Right lobe of liver (tissue), 4 donors: Measurements from ENCODE around the gene SULF2.

Source experiments
- POLR2A ChIP-seq: fragments of 450-650 bp; IDR thresholded peaks from one replicate; pipeline ENCODE4 v1.6.1; 2017; ENCODE audit warnings: antibody characterized with exemption, mild to moderate bottlenecking
- TF ChIP-seq, protein P1 (sequence below), 4 donors: fragments of 200-600 bp in 3 of 4; fragments of 450-650 bp in 1 of 4; IDR thresholded peaks; one replicate each; pipeline versions ENCODE4 v1.5.1 to v1.8.0; 2016 to 2022; ENCODE audit warnings: antibody characterized with exemption in 4 of 4, mild to moderate bottlenecking in 2 of 4
- donor health status: DM: no; HTN: no; CAD: no.
- donor health status: DM: no; HTN: no; CAD: no.
- donor health status: DM: no; HTN: yes; CAD: no.

DNA sequence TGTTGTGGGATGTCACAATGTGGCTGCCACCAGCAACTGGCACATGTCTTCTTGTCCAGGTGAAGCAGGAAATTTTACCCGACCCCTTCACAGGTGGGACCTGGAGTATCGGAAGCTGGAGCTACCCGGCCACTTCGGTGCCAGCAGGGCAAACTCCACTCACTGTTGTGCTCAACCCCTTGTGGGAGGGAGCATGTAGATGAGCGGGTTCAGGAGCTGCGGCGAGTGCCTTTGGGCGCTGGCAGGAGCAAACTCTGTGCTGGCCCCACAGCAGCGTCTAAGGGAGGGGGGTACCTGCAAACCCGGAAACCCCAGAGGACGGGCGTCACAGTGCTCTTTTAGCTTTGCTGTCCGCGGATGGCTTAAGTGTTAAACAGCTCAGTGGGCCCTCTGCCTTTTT lies 20.7 kb upstream of the SULF2 start:
- TF ChIP-seq, protein P1, sequence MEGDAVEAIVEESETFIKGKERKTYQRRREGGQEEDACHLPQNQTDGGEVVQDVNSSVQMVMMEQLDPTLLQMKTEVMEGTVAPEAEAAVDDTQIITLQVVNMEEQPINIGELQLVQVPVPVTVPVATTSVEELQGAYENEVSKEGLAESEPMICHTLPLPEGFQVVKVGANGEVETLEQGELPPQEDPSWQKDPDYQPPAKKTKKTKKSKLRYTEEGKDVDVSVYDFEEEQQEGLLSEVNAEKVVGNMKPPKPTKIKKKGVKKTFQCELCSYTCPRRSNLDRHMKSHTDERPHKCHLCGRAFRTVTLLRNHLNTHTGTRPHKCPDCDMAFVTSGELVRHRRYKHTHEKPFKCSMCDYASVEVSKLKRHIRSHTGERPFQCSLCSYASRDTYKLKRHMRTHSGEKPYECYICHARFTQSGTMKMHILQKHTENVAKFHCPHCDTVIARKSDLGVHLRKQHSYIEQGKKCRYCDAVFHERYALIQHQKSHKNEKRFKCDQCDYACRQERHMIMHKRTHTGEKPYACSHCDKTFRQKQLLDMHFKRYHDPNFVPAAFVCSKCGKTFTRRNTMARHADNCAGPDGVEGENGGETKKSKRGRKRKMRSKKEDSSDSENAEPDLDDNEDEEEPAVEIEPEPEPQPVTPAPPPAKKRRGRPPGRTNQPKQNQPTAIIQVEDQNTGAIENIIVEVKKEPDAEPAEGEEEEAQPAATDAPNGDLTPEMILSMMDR (IDR thresholded peaks at IDR 0.05) = no peak
- TF ChIP-seq POLR2A = no peak
